CD14-positive monocyte (primary cell): Measurements from ENCODE around the gene SPZ1. TPM values are rescaled to one million over a fixed set of nuclear protein-coding genes. Genes with fewer than 3 reads are reported as not detected.
"Not testable (repeated sequence)": the region's sequence is repeated elsewhere in the genome, so short reads cannot be mapped to it uniquely, and the experiment has no call there.

Experiments used
- DNase-seq, 3 donors: peaks; one replicate each; pipeline ENCODE4 v3.0.0-alpha.2; 2011 to 2022
- H2AFZ ChIP-seq: 2 replicates; pipeline ENCODE4 v1.6.0; 2012; ENCODE audit warnings: mild to moderate bottlenecking, low read depth, low read length, inconsistent platforms; ENCODE audit not compliant: insufficient read depth, poor library complexity, severe bottlenecking
- H3K27ac ChIP-seq, 2 donors: 1 replicate in 1 of 2; 2 replicates in 1 of 2; pipeline ENCODE4 v1.5.1; 2012 to 2013; ENCODE audit warnings: low read length in 2 of 2, control low read depth in 1 of 2, inconsistent platforms in 1 of 2, low read depth in 1 of 2, mild to moderate bottlenecking in 1 of 2
- H3K27me3 ChIP-seq, 2 donors: one replicate each; pipeline versions ENCODE4 v1.6.0 to v1.6.1; 2011 to 2013; ENCODE audit warnings: low read length in 2 of 2; ENCODE audit not compliant: control insufficient read depth in 2 of 2, insufficient read depth in 2 of 2
- H3K36me3 ChIP-seq, 2 donors: replicated peaks in 1 of 2; 1 replicate in 1 of 2; 2 replicates in 1 of 2; pipeline versions ENCODE4 v1.5.1 to v1.6.1; 2012 to 2013; ENCODE audit warnings: low read length in 2 of 2, control low read depth in 1 of 2, inconsistent platforms in 1 of 2, mild to moderate bottlenecking in 1 of 2; ENCODE audit not compliant: insufficient read depth in 2 of 2, control insufficient read depth in 1 of 2
- H3K4me1 ChIP-seq, 2 donors: 1 replicate in 1 of 2; 2 replicates in 1 of 2; pipeline versions ENCODE4 v1.5.1 to v1.6.1; 2012 to 2013; ENCODE audit warnings: low read length in 2 of 2, control low read depth in 1 of 2, inconsistent platforms in 1 of 2, mild to moderate bottlenecking in 1 of 2, moderate library complexity in 1 of 2; ENCODE audit not compliant: insufficient read depth in 2 of 2, control insufficient read depth in 1 of 2
- H3K4me2 ChIP-seq: replicated peaks from 2 replicates; pipeline ENCODE3; 2012; ENCODE audit warnings: low read length, moderate library complexity, mild to moderate bottlenecking; ENCODE audit not compliant: poor library complexity, severe bottlenecking; ENCODE audit errors: extremely low read depth
- H3K4me3 ChIP-seq, 3 experiments: fragments of 200-600 bp in 1 of 3; sonication (generic) in 1 of 3; replicated peaks in 1 of 3; 1 replicate in 2 of 3; 2 replicates in 1 of 3; pipeline ENCODE4 v1.5.1; 2011 to 2013; ENCODE audit warnings: low read length in 3 of 3, mild to moderate bottlenecking in 3 of 3, control low read depth in 2 of 3, low read depth in 2 of 3, inconsistent platforms in 1 of 3, moderate library complexity in 1 of 3
- H3K79me2 ChIP-seq: 2 replicates; pipeline ENCODE4 v1.6.0; 2012; ENCODE audit warnings: mild to moderate bottlenecking, control low read depth, inconsistent platforms, low read length, moderate library complexity; ENCODE audit not compliant: insufficient read depth
- H3K9ac ChIP-seq: 2 replicates; pipeline ENCODE4 v1.6.0; 2017; ENCODE audit warnings: low read length, mild to moderate bottlenecking; ENCODE audit not compliant: insufficient read depth, poor library complexity, severe bottlenecking
- H3K9me3 ChIP-seq, 2 donors: replicated peaks in 1 of 2; 1 replicate in 1 of 2; 2 replicates in 1 of 2; pipeline versions ENCODE4 v1.5.1 to v1.6.1; 2012 to 2013; ENCODE audit warnings: low read length in 2 of 2, control low read depth in 1 of 2; ENCODE audit not compliant: control insufficient read depth in 1 of 2, insufficient read depth in 1 of 2
- H4K20me1 ChIP-seq: 2 replicates; pipeline ENCODE4 v1.6.0; 2012; ENCODE audit warnings: mild to moderate bottlenecking, low read length, control low read depth, moderate library complexity; ENCODE audit not compliant: insufficient read depth
- H3K27ac Mint-ChIP-seq, 7 donors: one replicate each; pipeline ENCODE4 v1.8.0; 2020; ENCODE audit warnings: mild to moderate bottlenecking in 7 of 7, mixed read lengths in 7 of 7, moderate library complexity in 6 of 7, inconsistent platforms in 2 of 7
- H3K27me3 Mint-ChIP-seq, 3 donors: one replicate each; pipeline ENCODE4 v1.8.0; 2021 to 2022; ENCODE audit warnings: low read depth in 3 of 3, mild to moderate bottlenecking in 3 of 3, mixed read lengths in 3 of 3, moderate library complexity in 3 of 3, inconsistent platforms in 1 of 3
- H3K36me3 Mint-ChIP-seq, 2 donors: one replicate each; pipeline ENCODE4 v1.8.0; 2020; ENCODE audit warnings: mixed read lengths in 2 of 2, inconsistent platforms in 1 of 2, mild to moderate bottlenecking in 1 of 2
- H3K4me1 Mint-ChIP-seq: one replicate; pipeline ENCODE4 v1.8.0; 2020; ENCODE audit warnings: mild to moderate bottlenecking, mixed read lengths
- H3K4me3 Mint-ChIP-seq, 2 donors: one replicate each; pipeline ENCODE4 v1.8.0; 2020; ENCODE audit warnings: mild to moderate bottlenecking in 2 of 2, mixed read lengths in 2 of 2, moderate library complexity in 1 of 2
- H3K9me3 Mint-ChIP-seq, 7 donors: one replicate each; pipeline ENCODE4 v1.8.0; 2020 to 2022; ENCODE audit warnings: mixed read lengths in 7 of 7, mild to moderate bottlenecking in 6 of 7, moderate library complexity in 6 of 7, inconsistent platforms in 2 of 7
- WGBS: methylation state at CpG from one replicate; pipeline ENCODE4 v1.1.5; 2013; ENCODE audit warnings: missing lambda C conversion rate; ENCODE audit not compliant: insufficient coverage; 5-methylcytosine and 5-hydroxymethylcytosine counted together
- intact Hi-C, 2 donors: fragments of 100-400 bp; cut with micrococcal nuclease; formaldehyde crosslinking; loops; one replicate each; pipeline versions ENCODE4 v1.15.0 to v1.15.1; 2023
- polyA minus RNA-seq: library from RNA; depleted of rRNA, polyadenylated mRNA; stranded (reverse); fragments of >200 nt; gene quantifications from 2 replicates; pipeline ENCODE4 v1.2.3, GENCODE V29; 2012
- polyA plus RNA-seq, 3 donors: library from polyadenylated mRNA; depleted of rRNA in 1 of 3; unstranded in 2 of 3; stranded (reverse) in 1 of 3; fragments of 300-500 nt in 2 of 3; fragments of >200 nt in 1 of 3; fragmentation: Illumina TruSeq in 2 of 3; gene quantifications; 1 replicate in 2 of 3; 2 replicates in 1 of 3; pipeline ENCODE4 v1.2.3, GENCODE V29; 2012 to 2021
- total RNA-seq, 12 experiments: library from RNA in 1 of 12; stranded (reverse) in 1 of 12; fragments of 120-200 nt in 1 of 12; gene quantifications; one replicate each; pipeline ENCODE4 v1.2.4 and lab custom pipeline; 2013 to 2026; ENCODE audit warnings: mixed read lengths in 6 of 12, inconsistent platforms in 1 of 12
- TF ChIP-seq, protein P1 (sequence below): fragments of 200-600 bp; IDR thresholded peaks from one replicate; pipeline ENCODE4 v1.8.0; 2022; ENCODE audit warnings: antibody characterized with exemption, mild to moderate bottlenecking

The SPZ1 gene, protein sequence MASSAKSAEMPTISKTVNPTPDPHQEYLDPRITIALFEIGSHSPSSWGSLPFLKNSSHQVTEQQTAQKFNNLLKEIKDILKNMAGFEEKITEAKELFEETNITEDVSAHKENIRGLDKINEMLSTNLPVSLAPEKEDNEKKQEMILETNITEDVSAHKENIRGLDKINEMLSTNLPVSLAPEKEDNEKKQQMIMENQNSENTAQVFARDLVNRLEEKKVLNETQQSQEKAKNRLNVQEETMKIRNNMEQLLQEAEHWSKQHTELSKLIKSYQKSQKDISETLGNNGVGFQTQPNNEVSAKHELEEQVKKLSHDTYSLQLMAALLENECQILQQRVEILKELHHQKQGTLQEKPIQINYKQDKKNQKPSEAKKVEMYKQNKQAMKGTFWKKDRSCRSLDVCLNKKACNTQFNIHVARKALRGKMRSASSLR
- total RNA-seq (2013), result not detected
- polyA plus RNA-seq, result not detected
- not detected in 2 replicates for polyA minus RNA-seq
- 0 to 1.0 (median 0) reads per million in 11 experiments for total RNA-seq (lab: John Stamatoyannopoulos, UW)

DNA sequence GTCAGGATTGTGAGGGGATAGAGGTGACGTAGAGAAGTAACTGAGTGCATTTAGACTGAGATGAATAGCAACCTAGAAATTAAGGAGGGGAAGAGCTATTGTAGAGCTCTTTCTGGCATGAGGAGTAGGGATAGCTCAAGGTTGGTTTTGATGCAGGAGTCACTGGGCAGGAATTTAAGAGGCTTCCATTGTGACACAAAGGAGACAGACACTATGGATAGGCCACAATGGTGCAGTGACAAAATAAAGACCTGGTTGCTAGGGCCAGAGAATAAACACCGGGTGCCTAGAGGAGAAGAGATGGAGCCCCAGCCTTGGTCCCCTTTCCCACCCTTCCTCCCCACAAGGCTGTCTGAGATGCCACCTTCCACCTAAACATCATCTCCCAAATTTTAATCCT, at the start of gene SPZ1:
TSS of gene SPZ1 (plus strand) at position 301 of the 400 bp plus-strand sequence. CDS start 214 bp downstream, outside the sequence.
- Histone ChIP-seq H2AFZ (no peak within 1 kb of the TSS), H3K4me3 (no peak within 1 kb of the TSS), H3K4me1 (no peaks in the 10 kb centered on the region), H3K79me2 (no peaks in the 10 kb centered on the region), H3K36me3 (no peaks in the 10 kb centered on the region), H3K27ac (no peak within 1 kb of the TSS), H3K9ac (no peak within 1 kb of the TSS), H3K27me3 (peaks cover 0 to 5% of the 10 kb centered on the region in 2 donors), H4K20me1 (no peaks in the 10 kb centered on the region), H3K9me3 (no peaks in the 10 kb centered on the region), H3K4me2 (no peak within 1 kb of the TSS)
- Mint-ChIP-seq H3K36me3 (no peaks in the 10 kb centered on the region), H3K4me3 (no peak within 1 kb of the TSS), H3K9me3 (peaks cover 0 to 1% (median 0%) of the 10 kb centered on the region in 7 donors), H3K27ac (peak within 1 kb of the TSS in 2 of 7 donors; percentile 8 to 76), H3K27me3 (peaks cover 10 to 19% (median 14%) of the 10 kb centered on the region in 3 donors), H3K4me1 (no peaks in the 10 kb centered on the region)
- intact Hi-C loops, result no loop called here
- no peak for DNase-seq
- 73% methylated on average over 2 of the region's 2 CpGs for WGBS
- TF ChIP-seq, protein P1, sequence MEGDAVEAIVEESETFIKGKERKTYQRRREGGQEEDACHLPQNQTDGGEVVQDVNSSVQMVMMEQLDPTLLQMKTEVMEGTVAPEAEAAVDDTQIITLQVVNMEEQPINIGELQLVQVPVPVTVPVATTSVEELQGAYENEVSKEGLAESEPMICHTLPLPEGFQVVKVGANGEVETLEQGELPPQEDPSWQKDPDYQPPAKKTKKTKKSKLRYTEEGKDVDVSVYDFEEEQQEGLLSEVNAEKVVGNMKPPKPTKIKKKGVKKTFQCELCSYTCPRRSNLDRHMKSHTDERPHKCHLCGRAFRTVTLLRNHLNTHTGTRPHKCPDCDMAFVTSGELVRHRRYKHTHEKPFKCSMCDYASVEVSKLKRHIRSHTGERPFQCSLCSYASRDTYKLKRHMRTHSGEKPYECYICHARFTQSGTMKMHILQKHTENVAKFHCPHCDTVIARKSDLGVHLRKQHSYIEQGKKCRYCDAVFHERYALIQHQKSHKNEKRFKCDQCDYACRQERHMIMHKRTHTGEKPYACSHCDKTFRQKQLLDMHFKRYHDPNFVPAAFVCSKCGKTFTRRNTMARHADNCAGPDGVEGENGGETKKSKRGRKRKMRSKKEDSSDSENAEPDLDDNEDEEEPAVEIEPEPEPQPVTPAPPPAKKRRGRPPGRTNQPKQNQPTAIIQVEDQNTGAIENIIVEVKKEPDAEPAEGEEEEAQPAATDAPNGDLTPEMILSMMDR, result no peak

DNA sequence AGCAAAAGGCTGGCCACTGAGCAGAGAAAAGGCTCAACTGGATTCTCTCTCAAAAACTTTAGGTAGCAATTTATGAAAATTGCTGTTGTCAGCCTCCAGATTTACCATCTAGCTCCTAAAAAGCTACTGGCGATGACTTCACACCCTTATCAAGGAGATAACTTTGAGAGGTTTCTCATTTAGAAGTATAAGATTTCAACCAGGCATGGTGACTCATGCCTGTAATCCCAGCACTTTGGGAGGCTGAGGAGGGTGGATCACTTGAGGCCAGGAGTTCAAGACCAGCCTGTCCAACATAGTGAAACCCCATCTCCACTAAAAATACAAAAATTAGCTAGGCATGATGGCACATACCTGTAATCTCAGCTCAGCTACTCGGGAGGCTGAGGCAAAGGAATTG, 49.3 kb upstream of the SPZ1 start:
- 100% methylated on average over 1 of the region's 2 CpGs for WGBS
- H3K27me3 Mint-ChIP-seq, H3K27ac ChIP-seq, H4K20me1 ChIP-seq, H3K4me3 ChIP-seq, intact Hi-C loops, H3K4me2 ChIP-seq, H3K9ac ChIP-seq, H3K4me3 Mint-ChIP-seq, H3K36me3 Mint-ChIP-seq, H3K36me3 ChIP-seq, H3K79me2 ChIP-seq, H3K4me1 Mint-ChIP-seq, H3K9me3 ChIP-seq, H3K27me3 ChIP-seq, H3K9me3 Mint-ChIP-seq, H3K4me1 ChIP-seq, DNase-seq: not testable (repeated sequence)
- peak overlapping the region in 1 of 7 donors; percentile 38 for H3K27ac Mint-ChIP-seq
- H2AFZ ChIP-seq, result peak overlapping the region; percentile 44
